HEK293T (cell line): Measurements from ENCODE around the gene INVS.
"Not testable (repeated sequence)": the region's sequence is repeated elsewhere in the genome, so short reads cannot be mapped to it uniquely, and the experiment has no call there.

Experiments
- CTCF ChIA-PET: fragments of 350-600 bp; formaldehyde crosslinking; extraction: SDS; loops from one replicate; lab custom pipeline; 2021; ENCODE audit warnings: antibody characterized with exemption, inconsistent platforms; lab: Yijun Ruan, JAX
- POLR2A ChIA-PET: fragments of 350-600 bp; formaldehyde crosslinking; extraction: SDS; loops from one replicate; lab custom pipeline; 2020; ENCODE audit warnings: antibody characterized with exemption, inconsistent platforms; lab: Yijun Ruan, JAX
- DNase-seq: peaks from one replicate; pipeline ENCODE4 v3.0.0; 2012; ENCODE audit warnings: mixed read lengths; ENCODE audit errors: extremely low spot score
- ARNT ChIP-seq: fragments of 450-650 bp; IDR thresholded peaks from 2 replicates; pipeline ENCODE4 v1.6.1; 2017; ENCODE audit warnings: mild to moderate bottlenecking
- BHLHE40 ChIP-seq: fragments of 450-650 bp; IDR thresholded peaks from 2 replicates; pipeline ENCODE4 v1.6.1; 2016; ENCODE audit warnings: mild to moderate bottlenecking, moderate library complexity, borderline replicate concordance
- CTBP1 ChIP-seq: fragments of 450-650 bp; IDR thresholded peaks from 2 replicates; pipeline ENCODE4 v1.6.1; 2016; ENCODE audit warnings: borderline replicate concordance
- ELF4 ChIP-seq: fragments of 450-650 bp; IDR thresholded peaks from 2 replicates; pipeline ENCODE4 v1.6.1; 2017; ENCODE audit warnings: antibody characterized with exemption
- FOXA1 ChIP-seq: fragments of 450-650 bp; IDR thresholded peaks from 2 replicates; pipeline ENCODE4 v1.6.1; 2016; ENCODE audit warnings: mild to moderate bottlenecking
- FOXK2 ChIP-seq: fragments of 450-650 bp; IDR thresholded peaks from 2 replicates; pipeline ENCODE4 v1.6.1; 2016; ENCODE audit warnings: mild to moderate bottlenecking
- FOXM1 ChIP-seq: fragments of 450-650 bp; IDR thresholded peaks from 2 replicates; pipeline ENCODE4 v1.6.1; 2017; ENCODE audit warnings: mild to moderate bottlenecking, borderline replicate concordance
- HDGF ChIP-seq: fragments of 450-650 bp; IDR thresholded peaks from 2 replicates; pipeline ENCODE4 v1.6.1; 2017; ENCODE audit warnings: antibody characterized with exemption, borderline replicate concordance
- L3MBTL2 ChIP-seq: fragments of 450-650 bp; conservative IDR thresholded peaks from 2 replicates; pipeline ENCODE4 v1.6.1; 2016; ENCODE audit warnings: mild to moderate bottlenecking
- LEF1 ChIP-seq: fragments of 450-650 bp; IDR thresholded peaks from 2 replicates; pipeline ENCODE4 v1.6.1; 2017; ENCODE audit warnings: mild to moderate bottlenecking, borderline replicate concordance
- NFRKB ChIP-seq: fragments of 450-650 bp; IDR thresholded peaks from 2 replicates; pipeline ENCODE4 v1.6.1; 2016; ENCODE audit warnings: mild to moderate bottlenecking, moderate library complexity
- PKNOX1 ChIP-seq: fragments of 450-650 bp; IDR thresholded peaks from 2 replicates; pipeline ENCODE4 v1.6.1; 2016
- SP1 ChIP-seq: fragments of 450-650 bp; IDR thresholded peaks from 2 replicates; pipeline ENCODE4 v1.6.1; 2017
- SUZ12 ChIP-seq: fragments of 450-650 bp; IDR thresholded peaks from 2 replicates; pipeline ENCODE4 v1.6.1; 2016; ENCODE audit warnings: mild to moderate bottlenecking
- TARDBP ChIP-seq: fragments of 450-650 bp; IDR thresholded peaks from 2 replicates; pipeline ENCODE4 v1.6.1; 2016
- ZNF384 ChIP-seq: fragments of 450-650 bp; IDR thresholded peaks from 2 replicates; pipeline ENCODE4 v1.6.1; 2016

Gene INVS

GRCh38 chr9:100072805-100073204 is 26.2 kb upstream of the INVS start:
- no peak for TF ChIP-seq PKNOX1
- no peak for TF ChIP-seq SUZ12
- TF ChIP-seq ELF4: no peak
- TF ChIP-seq ZNF384: no peak
- no peak for TF ChIP-seq ARNT
- TF ChIP-seq HDGF: no peak
- no peak for TF ChIP-seq TARDBP
- no peak for TF ChIP-seq FOXA1
- no peak for TF ChIP-seq L3MBTL2
- no peak for TF ChIP-seq NFRKB
- TF ChIP-seq CTBP1: no peak
- TF ChIP-seq FOXM1: no peak
- TF ChIP-seq SP1: no peak
- TF ChIP-seq FOXK2: no peak
- DNase-seq: no peak
- POLR2A ChIA-PET: no interaction called here
- CTCF ChIA-PET: no interaction called here

GRCh38 chr9:100074093-100074492 is 24.9 kb upstream of the INVS start:
- CTCF ChIA-PET: interaction anchor here (0.8 kb wide), 1 partner anchor 248 kb away, joined by 3 read pairs; no protein-coding TSS in a partner anchor
- POLR2A ChIA-PET: no interaction called here
- no peak for TF ChIP-seq CTBP1
- TF ChIP-seq BHLHE40: no peak
- no peak for TF ChIP-seq FOXK2
- no peak for TF ChIP-seq ZNF384
- TF ChIP-seq ARNT: no peak
- TF ChIP-seq TARDBP: no peak
- TF ChIP-seq HDGF: no peak
- TF ChIP-seq L3MBTL2: no peak
- TF ChIP-seq FOXM1: no peak
- no peak for TF ChIP-seq SUZ12
- TF ChIP-seq LEF1: no peak
- TF ChIP-seq SP1: no peak
- no peak for TF ChIP-seq ELF4
- no peak for TF ChIP-seq FOXA1
- TF ChIP-seq NFRKB: no peak
- TF ChIP-seq PKNOX1: no peak
- no peak for DNase-seq

- POLR2A ChIA-PET: no interaction called here
- no peak for DNase-seq
- TF ChIP-seq SP1 (no peak), CTBP1 (no peak), PKNOX1 (no peak), FOXK2 (no peak), TARDBP (no peak), ZNF384 (no peak), L3MBTL2 (no peak), FOXA1 (no peak), LEF1 (no peak), ELF4 (no peak), BHLHE40 (no peak), SUZ12 (no peak), NFRKB (no peak), HDGF (no peak), ARNT (no peak), FOXM1 (no peak)
- CTCF ChIA-PET: interaction anchor here (0.6 kb wide), 1 partner anchor 325 kb away, joined by 3 read pairs; no protein-coding TSS in a partner anchor
Observed at GRCh38 chr9:100074989-100075388, 24.1 kb upstream of the INVS start.

GRCh38 chr9:100076256-100076655 is 22.8 kb upstream of the INVS start:
- CTCF ChIA-PET, POLR2A ChIA-PET, DNase-seq: not testable (repeated sequence)

- no peak for DNase-seq
- TF ChIP-seq FOXK2: no peak
- TF ChIP-seq ELF4: no peak
- no peak for TF ChIP-seq CTBP1
- TF ChIP-seq HDGF: no peak
- no peak for TF ChIP-seq PKNOX1
- TF ChIP-seq TARDBP: no peak
- no peak for TF ChIP-seq FOXA1
- TF ChIP-seq SUZ12: no peak
- no peak for TF ChIP-seq L3MBTL2
- ChIA-PET POLR2A (no interaction called here), CTCF (no interaction called here)
Observed at GRCh38 chr9:100082782-100083181, 16.3 kb upstream of the INVS start.

GRCh38 chr9:100083448-100084127 is 15.5 kb upstream of the INVS start:
- TF ChIP-seq FOXA1 (no peak), BHLHE40 (no peak), NFRKB (no peak), L3MBTL2 (no peak), HDGF (no peak), ELF4 (no peak), FOXM1 (no peak), FOXK2 (no peak), LEF1 (no peak), CTBP1 (no peak), ZNF384 (no peak), SUZ12 (no peak), SP1 (no peak), TARDBP (no peak), ARNT (no peak), PKNOX1 (no peak)
- POLR2A ChIA-PET: no interaction called here
- DNase-seq: no peak
- CTCF ChIA-PET: no interaction called here
